ENCODE measurements around the gene OR10X1.

Gene OR10X1

GRCh38 chr1:158547533-158547932, 32.2 kb downstream of the OR10X1 start:
- Mint-ChIP-seq H3K27me3 (peaks cover 12% of the 10 kb centered on the region), H3K9me3 (no peaks in the 10 kb centered on the region), H3K36me3 (no peaks in the 10 kb centered on the region), H3K27ac (no peak overlapping the region), H3K4me1 (no peaks in the 10 kb centered on the region), H3K4me3 (no peak overlapping the region)

GRCh38 chr1:158537609-158538008, 42.1 kb downstream of the OR10X1 start:
- Mint-ChIP-seq H3K9me3 (no peaks in the 10 kb centered on the region), H3K27ac (no peak overlapping the region), H3K27me3 (peaks cover 6% of the 10 kb centered on the region), H3K36me3 (no peaks in the 10 kb centered on the region), H3K4me3 (no peak overlapping the region), H3K4me1 (no peaks in the 10 kb centered on the region)

GRCh38 chr1:158534496-158534895, 45.2 kb downstream of the OR10X1 start:
- no peak overlapping the region for H3K27ac Mint-ChIP-seq
- no peaks in the 10 kb centered on the region for H3K9me3 Mint-ChIP-seq
- H3K4me1 Mint-ChIP-seq, result no peaks in the 10 kb centered on the region
- H3K36me3 Mint-ChIP-seq, result no peaks in the 10 kb centered on the region
- H3K4me3 Mint-ChIP-seq, result no peak overlapping the region
- peaks cover 2% of the 10 kb centered on the region for H3K27me3 Mint-ChIP-seq

Measured in activated naive CD4-positive, alpha-beta T cell treated with anti-CD3 and anti-CD28 coated beads, Interleukin-2, amount 50 U/mL, for 24 hours (primary cell).